Sigmoid colon (tissue), 7 donors: ENCODE measurements around the gene MSANTD3. TPM values are rescaled to one million over a fixed set of nuclear protein-coding genes. Genes with fewer than 3 reads are reported as not detected.
"Not testable (repeated sequence)": the region's sequence is repeated elsewhere in the genome, so short reads cannot be mapped to it uniquely, and the experiment has no call there.

ENCODE experiments used
- DNase-seq: peaks from one replicate; pipeline ENCODE4 v3.0.0-alpha.2; 2019
- H3K27ac ChIP-seq, 4 donors: fragments of 200-600 bp; sonication (generic); one replicate each; pipeline ENCODE4 v1.5.1; 2016 to 2019; ENCODE audit warnings: mild to moderate bottlenecking in 1 of 4
- H3K27me3 ChIP-seq, 3 donors: fragments of 200-600 bp; sonication (generic); one replicate each; pipeline ENCODE4 v1.5.1; 2019; ENCODE audit warnings: mild to moderate bottlenecking in 1 of 3
- H3K36me3 ChIP-seq, 4 donors: fragments of 200-600 bp; sonication (generic); one replicate each; pipeline ENCODE4 v1.5.1; 2016 to 2019
- H3K4me1 ChIP-seq, 4 donors: fragments of 200-600 bp; sonication (generic); one replicate each; pipeline ENCODE4 v1.5.1; 2017 to 2019
- H3K4me3 ChIP-seq, 4 donors: fragments of 200-600 bp; sonication (generic); one replicate each; pipeline ENCODE4 v1.5.1; 2017 to 2019; ENCODE audit warnings: mild to moderate bottlenecking in 2 of 4, moderate library complexity in 1 of 4
- H3K9me3 ChIP-seq, 4 donors: fragments of 200-600 bp in 3 of 4; sonication (generic) in 3 of 4; one replicate each; pipeline versions ENCODE4 v1.5.1 to v1.6.1; 2013 to 2019
- EP300 ChIP-seq, 4 donors: sonication (generic); formaldehyde crosslinking; IDR thresholded peaks; one replicate each; pipeline ENCODE4 v1.6.1; 2017; ENCODE audit warnings: antibody characterized with exemption in 4 of 4
- POLR2A ChIP-seq, 2 donors: fragments of 450-650 bp; IDR thresholded peaks; one replicate each; pipeline ENCODE4 v1.6.1; 2016; ENCODE audit warnings: antibody characterized with exemption in 2 of 2, mild to moderate bottlenecking in 2 of 2, moderate library complexity in 2 of 2
- POLR2AphosphoS5 ChIP-seq, 4 donors: sonication (generic); formaldehyde crosslinking; IDR thresholded peaks; one replicate each; pipeline ENCODE4 v1.6.1; 2017; ENCODE audit warnings: antibody characterized with exemption in 4 of 4
- WGBS, 2 donors: extraction: QIAGEN DNeasy Blood & Tissue Kit; methylation state at CpG; one replicate each; pipeline ENCODE4 v1.1.7; 2013; 5-methylcytosine and 5-hydroxymethylcytosine counted together
- intact Hi-C: fragments of 100-400 bp; cut with DNase I; formaldehyde crosslinking; loops from one replicate; pipeline ENCODE4 v1.15.1; 2023
- polyA plus RNA-seq, 3 donors: library from polyadenylated mRNA; stranded (reverse); fragments of 200-250 nt; gene quantifications; one replicate each; pipeline ENCODE4 v1.2.3, GENCODE V29; 2013
- total RNA-seq, 4 donors: library from RNA; depleted of rRNA; stranded (reverse); fragments of >200 nt; gene quantifications; one replicate each; pipeline ENCODE4 v1.1.0, GENCODE V29; 2016
- TF ChIP-seq, protein P1 (sequence below), 4 experiments: fragments of 450-650 bp in 3 of 4; fragments of 200-600 bp in 1 of 4; IDR thresholded peaks; one replicate each; pipeline ENCODE4 v1.5.1; 2016 to 2019; ENCODE audit warnings: antibody characterized with exemption in 4 of 4, mild to moderate bottlenecking in 3 of 4, moderate library complexity in 2 of 4
- donor health status: healthy with polysubstance abuse.
- donor health status: Bipolar disorder and iron deficiency.
- donor health status: healthy.

Gene MSANTD3
- total and polyA plus RNA-seq, 7 donors = 9.2 to 41.8 (median 25.2) TPM

DNA sequence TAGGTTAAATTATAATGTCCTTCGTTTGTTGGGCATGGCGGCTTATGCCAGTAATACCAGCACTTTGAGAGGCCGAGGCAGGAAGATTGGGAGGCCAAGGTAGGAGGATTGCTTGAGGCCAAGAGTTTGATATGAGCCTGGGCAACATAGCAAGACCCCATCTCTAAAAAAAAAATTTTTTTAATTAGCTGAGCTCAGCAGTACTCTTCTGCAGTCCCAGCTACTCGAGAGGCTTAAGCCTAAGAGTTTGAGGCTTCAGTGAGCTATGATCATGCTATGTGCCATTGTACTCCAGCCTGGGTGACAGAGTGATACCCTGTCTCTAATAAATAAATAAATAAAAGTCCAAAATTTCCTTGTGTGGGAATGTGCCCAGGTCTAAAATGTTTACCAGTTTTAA, 9.1 kb upstream of the MSANTD3 start:
- H3K36me3 ChIP-seq = no peaks in the 10 kb centered on the region
- TF ChIP-seq POLR2A (IDR thresholded peaks at IDR 0.05) (no peak), EP300 (IDR thresholded peaks at IDR 0.05) (no peak), POLR2AphosphoS5 (IDR thresholded peaks at IDR 0.05) (no peak)
- TF ChIP-seq, protein P1, sequence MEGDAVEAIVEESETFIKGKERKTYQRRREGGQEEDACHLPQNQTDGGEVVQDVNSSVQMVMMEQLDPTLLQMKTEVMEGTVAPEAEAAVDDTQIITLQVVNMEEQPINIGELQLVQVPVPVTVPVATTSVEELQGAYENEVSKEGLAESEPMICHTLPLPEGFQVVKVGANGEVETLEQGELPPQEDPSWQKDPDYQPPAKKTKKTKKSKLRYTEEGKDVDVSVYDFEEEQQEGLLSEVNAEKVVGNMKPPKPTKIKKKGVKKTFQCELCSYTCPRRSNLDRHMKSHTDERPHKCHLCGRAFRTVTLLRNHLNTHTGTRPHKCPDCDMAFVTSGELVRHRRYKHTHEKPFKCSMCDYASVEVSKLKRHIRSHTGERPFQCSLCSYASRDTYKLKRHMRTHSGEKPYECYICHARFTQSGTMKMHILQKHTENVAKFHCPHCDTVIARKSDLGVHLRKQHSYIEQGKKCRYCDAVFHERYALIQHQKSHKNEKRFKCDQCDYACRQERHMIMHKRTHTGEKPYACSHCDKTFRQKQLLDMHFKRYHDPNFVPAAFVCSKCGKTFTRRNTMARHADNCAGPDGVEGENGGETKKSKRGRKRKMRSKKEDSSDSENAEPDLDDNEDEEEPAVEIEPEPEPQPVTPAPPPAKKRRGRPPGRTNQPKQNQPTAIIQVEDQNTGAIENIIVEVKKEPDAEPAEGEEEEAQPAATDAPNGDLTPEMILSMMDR (IDR thresholded peaks at IDR 0.05) = no peak
- intact Hi-C loops = no loop called here
- H3K9me3 ChIP-seq = no peaks in the 10 kb centered on the region
- no peak for DNase-seq
- H3K27ac ChIP-seq = no peak overlapping the region
- H3K4me1 ChIP-seq = no peaks in the 10 kb centered on the region
- no peaks in the 10 kb centered on the region for H3K27me3 ChIP-seq
- WGBS, 2 donors = 77 to 83% methylated on average over 4 of the region's 4 CpGs
- no peak overlapping the region for H3K4me3 ChIP-seq

DNA sequence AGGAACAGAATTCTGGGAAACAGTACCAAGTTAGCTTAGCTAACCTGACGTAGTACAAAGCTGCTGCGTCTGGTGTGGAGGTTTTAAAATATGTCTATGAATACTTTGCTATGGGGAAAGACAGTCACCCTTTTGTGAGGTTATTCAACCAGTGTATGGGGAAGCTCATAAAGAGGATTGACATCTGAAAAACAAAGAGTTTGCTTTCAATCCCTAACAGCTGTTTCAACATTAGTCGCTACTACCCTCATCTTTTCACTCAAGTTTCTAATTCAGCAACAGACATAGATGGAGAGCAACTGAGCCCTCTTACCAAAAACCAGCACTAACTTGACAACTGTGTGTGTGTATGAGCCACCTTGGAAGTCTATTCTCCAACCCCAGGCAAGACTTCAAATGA, 7.8 kb upstream of the MSANTD3 start:
- intact Hi-C loops = no loop called here
- Histone ChIP-seq H3K27ac (no peak overlapping the region), H3K4me3 (no peak overlapping the region), H3K9me3 (no peaks in the 10 kb centered on the region), H3K27me3 (no peaks in the 10 kb centered on the region), H3K36me3 (no peaks in the 10 kb centered on the region), H3K4me1 (no peaks in the 10 kb centered on the region)
- DNase-seq = no peak
- WGBS, 2 donors = 78% methylated on average over 3 of the region's 3 CpGs
- TF ChIP-seq, protein P1 (IDR thresholded peaks at IDR 0.05) = no peak
- no peak for TF ChIP-seq POLR2AphosphoS5 (IDR thresholded peaks at IDR 0.05)
- TF ChIP-seq POLR2A (IDR thresholded peaks at IDR 0.05) = no peak
- no peak for TF ChIP-seq EP300 (IDR thresholded peaks at IDR 0.05)

GRCh38 chr9:100421116-100421515, 5.8 kb upstream of the MSANTD3 start:
- intact Hi-C loops = loop anchor here (10.0 kb wide), 1 partner anchor 596 kb away; the partner anchor contains the start of gene NR4A3
- H3K4me3 ChIP-seq, DNase-seq, H3K36me3 ChIP-seq, H3K4me1 ChIP-seq, H3K27ac ChIP-seq, H3K27me3 ChIP-seq, H3K9me3 ChIP-seq: not testable (repeated sequence)
- WGBS, 2 donors = 92 to 93% methylated on average over 3 of the region's 3 CpGs

DNA sequence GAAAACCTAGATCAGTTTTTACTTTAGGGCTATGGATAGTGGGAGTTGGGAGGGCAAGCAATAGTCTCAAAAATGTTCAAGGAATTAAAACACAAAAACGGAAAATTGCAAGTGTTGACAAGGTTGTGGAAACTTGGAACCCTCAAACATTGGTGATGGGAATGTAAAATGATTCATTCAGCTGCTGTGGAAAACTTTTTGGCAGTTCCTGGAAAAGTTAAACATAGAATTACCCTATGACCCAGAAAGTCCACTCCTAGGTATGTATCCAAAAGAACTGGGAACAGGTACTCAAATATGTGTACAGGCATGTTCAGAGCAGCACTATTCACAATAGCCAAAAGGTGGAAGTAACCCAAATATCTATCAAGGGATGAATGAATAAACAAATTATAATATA, 1.2 kb upstream of the MSANTD3 start:
- no peaks in the 10 kb centered on the region for H3K27me3 ChIP-seq
- TF ChIP-seq POLR2A (IDR thresholded peaks at IDR 0.05) = no peak
- peak in 1 of 4 donors; percentile 1 for TF ChIP-seq EP300 (IDR thresholded peaks at IDR 0.05)
- peak in 1 of 4 donors; percentile 59 for TF ChIP-seq POLR2AphosphoS5 (IDR thresholded peaks at IDR 0.05)
- TF ChIP-seq, protein P1 (IDR thresholded peaks at IDR 0.05) = no peak
- DNase-seq = no peak
- intact Hi-C loops = loop anchor here (2.0 to 10.0 kb wide), 3 partner anchors 13 to 601 kb away; partner anchors contain the start of genes NR4A3 and TEX10
- H3K9me3 ChIP-seq = no peaks in the 10 kb centered on the region
- WGBS, 2 donors = 27 to 57% methylated on average over 1 of the region's 1 CpG
- H3K4me3 ChIP-seq = no peak overlapping the region
- H3K36me3 ChIP-seq = no peaks in the 10 kb centered on the region
- H3K27ac ChIP-seq = peak overlapping the region; percentile 92 to 96 (median 94)
- H3K4me1 ChIP-seq = peaks cover 0 to 39% (median 32%) of the 10 kb centered on the region in 4 donors

GRCh38 chr9:100426189-100426529, 784 bp upstream of the MSANTD3 start:
- 26 to 42% methylated on average over 7 of the region's 7 CpGs for WGBS, 2 donors
- no peaks in the 10 kb centered on the region for H3K36me3 ChIP-seq
- intact Hi-C loops = loop anchor here (2.0 to 10.0 kb wide), 3 partner anchors 13 to 601 kb away; partner anchors contain the start of genes NR4A3 and TEX10

More at GRCh38 chr9:100426189-100426529, 784 bp upstream of the MSANTD3 start:
- TF ChIP-seq, protein P1 (IDR thresholded peaks at IDR 0.05) = no peak
- TF ChIP-seq POLR2AphosphoS5 (IDR thresholded peaks at IDR 0.05) (no peak), EP300 (IDR thresholded peaks at IDR 0.05) (no peak)
- H3K9me3 ChIP-seq = no peaks in the 10 kb centered on the region
- H3K27ac ChIP-seq = peak overlapping the region; percentile 92 to 96 (median 94)
- H3K27me3 ChIP-seq = no peaks in the 10 kb centered on the region
- no peak for DNase-seq
- H3K4me3 ChIP-seq = peak overlapping the region in 3 of 4 donors; percentile 91 to 96 (median 93)
- peaks cover 0 to 39% (median 32%) of the 10 kb centered on the region in 4 donors for H3K4me1 ChIP-seq
